T-helper 2 cell (primary cell): ENCODE results near the gene RAB1A.

ENCODE experiments used
- DNase-seq, 5 experiments: peaks; one replicate each; pipeline versions ENCODE4 v3.0.0 to v3.0.0-alpha.2; 2012 to 2022

Gene RAB1A

DNA sequence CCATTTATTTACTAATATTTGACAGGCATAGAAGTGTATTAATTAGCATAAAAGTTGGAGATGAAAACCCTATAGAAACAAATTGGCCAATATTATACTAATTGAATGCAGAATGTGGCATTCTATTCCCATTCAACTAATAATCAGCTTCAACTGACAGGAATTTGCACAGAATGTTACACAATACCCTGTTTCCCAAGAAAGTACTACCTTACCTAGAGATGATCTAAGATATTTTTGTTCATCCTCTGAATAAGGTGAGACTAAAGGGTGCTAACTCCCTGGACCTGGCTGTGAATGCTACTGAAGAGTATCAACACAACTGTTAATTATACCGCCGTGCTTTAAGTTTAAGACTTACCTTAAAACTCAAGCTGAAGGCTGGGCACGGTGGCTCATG lies 44.8 kb downstream of the RAB1A start:
- DNase-seq: no peak

DNA sequence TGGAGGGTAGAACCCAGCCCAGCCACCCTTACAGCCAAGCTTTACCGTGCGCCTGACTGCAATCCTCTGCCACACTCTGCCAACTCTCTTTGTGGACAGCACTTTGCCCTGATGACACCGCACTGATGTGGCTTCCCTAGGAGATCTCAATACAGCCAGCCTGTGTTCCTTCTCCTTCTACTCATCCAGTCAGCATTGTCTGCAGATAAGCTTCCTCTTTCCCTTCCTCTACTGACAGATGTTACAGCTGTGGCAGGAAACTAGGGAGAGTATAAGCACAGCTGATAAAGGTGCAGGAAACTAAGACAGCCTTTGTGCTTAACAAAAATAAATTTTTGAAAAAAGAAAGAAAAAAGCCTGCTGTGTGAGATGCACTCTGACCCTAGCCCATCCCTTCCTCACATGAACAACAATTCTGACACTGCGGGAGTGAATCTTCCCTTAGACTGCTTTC lies 48.6 kb downstream of the RAB1A start:
- no peak for DNase-seq

GRCh38 chr2:65079017-65079416 lies 50.9 kb downstream of the RAB1A start:
- no peak for DNase-seq

DNA sequence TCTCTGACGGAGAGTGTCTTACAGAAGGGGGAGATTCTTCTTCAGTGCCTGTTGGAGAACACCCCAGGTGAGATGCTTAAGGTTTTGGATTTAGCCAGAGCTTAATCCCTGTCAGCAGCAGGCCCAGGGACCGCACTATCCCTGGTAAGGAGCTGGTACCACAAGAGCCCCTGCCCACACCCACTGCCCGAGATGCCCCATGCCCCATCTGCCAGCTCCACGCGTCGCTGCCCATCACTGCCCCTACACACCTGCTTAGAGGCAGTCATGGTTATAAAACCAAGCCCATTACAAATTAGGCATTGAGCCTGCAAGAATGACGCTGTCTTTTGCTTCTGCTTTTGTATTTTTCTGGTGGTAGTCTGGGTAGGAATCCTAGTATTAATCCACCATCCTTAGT lies 52.0 kb downstream of the RAB1A start:
- DNase-seq: no peak

DNA sequence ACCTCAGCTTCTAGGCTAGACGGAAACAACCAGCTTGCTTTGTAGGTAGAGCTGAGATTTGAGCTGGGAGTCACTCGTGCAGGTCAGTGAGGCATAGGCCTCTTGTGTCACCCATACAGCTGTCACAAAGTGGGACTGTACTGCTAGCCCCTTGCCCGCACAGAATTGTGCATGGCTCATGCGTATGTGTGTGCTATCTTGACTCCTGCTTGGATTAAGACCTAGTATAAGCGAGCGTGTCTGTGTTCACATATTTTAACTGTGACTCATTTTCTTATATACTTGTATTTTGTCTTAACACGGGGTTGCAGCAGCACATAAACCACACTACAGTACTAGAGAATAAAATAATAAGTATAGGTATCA lies 53.6 kb downstream of the RAB1A start:
- no peak for DNase-seq

GRCh38 chr2:65075605-65076344 lies 54.1 kb downstream of the RAB1A start:
- no peak for DNase-seq

DNA sequence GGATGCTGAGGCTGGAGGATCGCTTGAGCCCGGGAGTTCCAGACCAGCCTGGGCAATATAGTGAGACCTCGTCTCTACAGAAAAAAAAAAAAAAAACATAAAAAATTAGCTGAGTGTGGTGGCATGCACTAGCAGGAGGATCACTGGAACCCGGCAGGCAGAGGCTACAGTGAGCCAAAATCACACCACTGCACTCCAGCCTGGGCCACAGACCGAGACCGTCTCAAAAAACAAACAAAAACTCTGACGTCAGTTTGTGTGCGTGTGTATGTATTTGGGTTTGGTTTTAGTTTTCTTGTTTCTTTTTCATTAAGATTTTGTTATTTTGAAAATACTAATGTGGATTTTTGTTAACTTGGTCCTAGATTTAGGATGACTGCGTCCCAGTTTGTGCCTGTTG lies 54.7 kb downstream of the RAB1A start:
- no peak for DNase-seq

DNA sequence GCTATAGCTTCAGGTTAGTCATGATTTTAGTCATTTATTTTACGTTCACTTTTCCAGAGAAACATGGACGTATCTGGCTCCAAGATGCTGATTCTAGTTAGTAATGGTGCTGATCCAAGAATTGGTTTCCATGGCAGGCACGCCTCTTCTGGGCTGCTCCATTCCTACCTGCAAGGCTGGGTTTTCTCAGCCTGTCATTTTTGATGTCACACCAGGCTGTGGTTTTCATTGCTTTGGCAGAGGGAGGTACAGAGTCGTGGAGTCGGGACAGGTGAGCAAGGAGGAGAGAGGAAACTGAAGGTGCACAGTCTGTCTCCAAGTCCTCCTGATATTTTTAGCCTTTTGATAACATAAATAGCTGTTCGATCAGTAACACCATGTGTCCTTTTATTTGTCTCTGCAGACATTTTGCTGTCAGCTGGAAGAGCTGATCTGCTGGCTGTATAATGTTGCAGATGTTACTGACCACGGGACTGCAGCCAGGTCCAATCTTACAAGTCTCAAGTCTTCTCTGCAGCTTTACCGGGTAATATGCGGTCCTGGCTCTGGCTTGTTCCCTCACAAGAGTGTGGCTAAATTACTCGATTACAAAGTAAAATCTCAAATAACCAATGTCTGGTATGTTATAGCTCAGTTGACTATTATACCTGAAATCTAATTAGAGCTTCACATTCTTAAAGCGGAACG lies 55.9 kb downstream of the RAB1A start:
- DNase-seq: no peak

- no peak for DNase-seq
These were observed 57.5 kb downstream of the RAB1A start for GRCh38 chr2:65072181-65072970.

DNA sequence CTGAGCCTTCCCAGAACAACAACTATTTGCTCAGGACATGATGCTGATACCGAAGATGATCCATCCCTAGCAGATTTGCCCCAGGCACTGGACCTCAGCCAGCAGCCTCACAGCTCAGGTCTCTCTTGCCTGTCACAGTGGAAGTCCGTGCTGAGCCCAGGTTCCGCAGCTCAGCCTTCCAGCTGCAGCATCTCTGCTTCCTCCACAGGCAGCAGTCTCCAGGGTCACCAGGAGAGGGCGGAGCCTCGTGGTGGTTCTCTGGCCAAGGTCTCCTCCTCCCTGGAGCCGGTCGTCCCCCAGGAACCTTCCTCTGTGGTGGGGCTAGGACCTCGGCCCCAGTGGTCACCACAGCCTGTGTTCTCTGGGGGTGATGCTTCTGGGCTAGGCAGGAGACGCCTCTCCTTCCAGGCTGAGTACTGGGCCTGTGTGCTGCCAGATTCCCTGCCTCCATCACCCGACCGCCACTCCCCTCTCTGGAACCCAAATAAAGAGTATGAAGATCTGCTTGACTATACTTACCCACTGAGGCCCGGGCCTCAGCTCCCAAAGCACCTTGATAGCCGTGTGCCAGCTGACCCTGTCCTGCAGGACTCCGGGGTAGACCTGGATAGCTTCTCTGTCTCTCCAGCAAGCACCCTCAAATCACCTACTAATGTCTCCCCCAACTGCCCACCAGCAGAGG lies 58.3 kb downstream of the RAB1A start:
- DNase-seq: no peak

DNA sequence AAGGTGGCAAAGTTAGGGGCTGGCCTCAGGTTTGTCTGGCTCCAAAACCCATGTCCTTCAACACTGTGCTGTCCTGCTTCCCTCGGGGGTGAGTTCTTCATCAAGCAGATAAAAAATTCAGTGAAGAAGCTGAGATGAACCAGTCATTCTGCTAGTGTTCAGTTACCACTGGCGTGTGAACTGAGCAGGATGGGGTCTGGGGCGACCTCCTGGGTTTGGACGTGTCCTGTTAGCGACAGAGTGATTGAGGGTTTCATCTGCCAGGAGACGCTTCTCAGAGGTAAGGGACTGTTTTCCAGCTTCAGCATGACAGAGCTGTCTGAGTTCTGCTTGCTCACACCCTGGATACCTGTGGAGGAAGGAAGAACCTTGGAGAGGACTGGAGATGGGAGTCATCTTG lies 59.0 kb downstream of the RAB1A start:
- DNase-seq: no peak

DNA sequence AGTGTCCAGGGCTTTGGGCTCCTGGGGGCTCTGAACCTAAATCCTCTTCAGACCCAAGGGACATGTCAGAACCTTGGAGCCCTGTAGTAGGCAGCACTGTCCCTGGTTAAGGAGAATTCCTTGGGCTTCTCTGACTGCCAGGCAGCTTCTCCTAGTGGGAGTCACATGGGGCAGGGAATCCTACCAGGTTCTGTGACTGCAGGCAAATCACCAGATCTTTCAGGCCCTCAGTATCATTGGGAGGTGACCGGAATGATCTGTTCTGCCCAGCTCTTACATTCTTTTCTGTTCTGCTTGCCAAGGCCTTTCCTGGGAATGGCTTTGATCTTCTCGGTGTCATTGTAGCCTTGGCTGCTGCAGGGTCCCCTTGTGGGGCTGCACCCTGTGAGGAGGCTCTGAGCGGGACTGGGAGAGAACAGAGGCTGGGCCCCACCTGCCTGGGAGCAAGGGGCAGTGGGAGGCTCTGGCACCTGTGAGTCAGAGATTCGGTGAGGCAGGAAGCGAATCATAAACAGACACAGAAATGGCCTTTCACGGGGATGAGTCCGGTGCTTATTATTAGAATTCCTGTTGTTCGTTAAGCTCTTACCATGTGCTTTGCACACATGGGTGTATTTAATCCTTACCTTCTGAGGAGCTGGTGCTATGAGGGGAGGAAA lies 59.6 kb downstream of the RAB1A start:
- DNase-seq: no peak

GRCh38 chr2:65069439-65069824 lies 60.5 kb downstream of the RAB1A start:
- DNase-seq: no peak

- peak in 1 of 5 experiments; percentile 23 for DNase-seq
These were observed 61.9 kb downstream of the RAB1A start for GRCh38 chr2:65067806-65068553.

DNA sequence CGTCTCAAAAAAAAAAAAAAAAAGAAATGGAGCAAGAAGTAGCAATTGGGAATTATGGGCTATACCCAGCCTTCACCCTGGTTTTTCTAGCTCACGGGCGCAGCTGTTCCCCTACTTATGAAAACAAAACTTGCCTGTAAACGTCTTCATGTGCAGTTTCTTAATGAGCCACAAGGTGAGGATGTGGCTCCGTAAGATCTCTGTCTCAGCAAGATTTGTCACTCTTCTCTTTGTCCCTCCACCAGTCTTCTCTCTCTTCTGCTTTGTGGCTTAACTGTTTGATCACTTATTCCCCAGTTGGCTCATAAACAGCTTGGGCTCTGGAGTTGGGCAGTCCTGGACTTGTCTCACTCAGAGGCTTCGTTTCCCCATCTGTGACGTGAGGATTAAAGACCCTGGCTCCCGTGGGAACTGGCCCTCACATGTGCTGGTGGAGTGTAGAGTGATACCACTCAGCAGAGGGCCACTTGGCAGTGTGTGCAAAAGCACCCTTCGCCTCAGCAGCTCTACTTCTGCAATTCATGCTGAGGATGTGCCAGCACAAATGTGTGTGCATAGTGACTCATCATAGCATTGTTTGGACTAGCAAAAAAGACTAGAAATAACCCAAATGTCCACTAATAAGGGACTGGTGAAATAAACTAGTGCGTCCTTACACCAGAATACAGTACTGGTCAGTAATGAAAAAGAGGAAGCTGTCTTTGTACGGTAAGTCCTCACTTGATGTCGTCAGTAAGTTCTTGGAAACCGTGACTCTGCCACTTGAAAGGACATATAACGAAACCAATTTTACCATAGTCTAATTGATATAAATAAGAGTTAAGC lies 65.0 kb downstream of the RAB1A start:
- DNase-seq: peak in 3 of 5 experiments; percentile 19 to 84 (median 20)

DNA sequence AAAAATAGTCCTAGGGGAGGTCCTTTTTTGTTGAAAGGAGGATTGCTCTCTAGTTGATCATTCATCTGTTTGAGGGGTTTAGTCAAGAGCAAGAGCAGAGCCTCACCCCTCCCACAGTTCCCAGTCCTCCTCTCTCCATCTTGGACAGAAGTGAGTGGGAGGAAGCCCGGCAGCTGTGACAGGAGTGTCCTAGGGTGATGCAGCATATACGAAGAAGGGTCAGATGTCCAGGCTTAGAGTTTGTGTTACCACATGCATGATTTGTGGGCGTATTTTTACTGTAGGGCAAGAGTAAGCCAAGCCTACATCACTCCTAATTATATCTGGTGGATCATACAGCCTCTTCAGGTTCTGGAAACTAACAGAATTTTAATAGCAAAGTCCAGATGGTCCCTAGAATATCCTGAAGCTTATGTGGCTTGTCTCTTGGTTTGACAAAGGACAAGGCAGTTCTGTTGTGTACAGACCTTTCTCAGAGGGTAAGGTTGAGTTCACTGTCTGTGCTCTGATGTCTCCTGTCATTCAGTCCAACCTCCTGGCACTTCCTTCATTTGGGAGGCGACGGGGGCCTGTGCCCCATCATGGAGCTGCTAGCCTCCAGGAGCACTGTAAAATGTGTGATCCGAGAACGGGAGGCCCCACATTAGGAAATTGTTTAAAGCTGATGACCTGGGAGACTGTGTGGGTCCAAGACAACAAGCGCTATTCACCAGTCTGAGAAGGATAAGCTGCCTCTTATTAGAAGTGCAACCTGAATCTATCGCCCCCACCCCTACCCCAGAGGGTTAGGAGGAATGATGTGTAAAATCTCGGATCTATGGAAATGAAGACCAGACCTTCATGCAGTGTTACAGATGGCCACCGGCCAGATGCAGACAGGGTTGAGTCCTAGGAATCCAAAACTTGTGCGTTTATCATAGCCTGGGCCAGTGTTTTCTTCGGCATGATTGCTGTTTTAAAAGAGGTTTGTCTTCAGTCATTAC lies 66.8 kb downstream of the RAB1A start:
- DNase-seq: no peak

GRCh38 chr2:65061910-65062339 lies 68.0 kb downstream of the RAB1A start:
- no peak for DNase-seq

GRCh38 chr2:65061146-65061909 lies 68.6 kb downstream of the RAB1A start:
- no peak for DNase-seq

GRCh38 chr2:65059071-65059470 lies 70.8 kb downstream of the RAB1A start:
- DNase-seq: no peak
